Neural progenitor cell (in vitro differentiated cells): ENCODE data around the gene CTDSPL2. TPM values are rescaled to one million over a fixed set of nuclear protein-coding genes. Genes with fewer than 3 reads are reported as not detected.
A peak's percentile ranks its signal among the peaks of the same experiment; 100 is the strongest.

ENCODE experiments used
- DNase-seq: peaks from one replicate; pipeline ENCODE4 v3.0.0-alpha.2; 2016; ENCODE audit warnings: low spot score
- H2AFZ ChIP-seq: fragments of 200-600 bp; sonication (generic); replicated peaks from 2 replicates; pipeline ENCODE4 v1.6.1; 2016; ENCODE audit warnings: antibody characterized with exemption
- H3F3A ChIP-seq: fragments of 200-600 bp; sonication (generic); 2 replicates; pipeline ENCODE4 v1.6.1; 2016; ENCODE audit warnings: antibody characterized with exemption, low read depth
- H3K27ac ChIP-seq: fragments of 200-600 bp; sonication (generic); 2 replicates; pipeline ENCODE4 v1.5.1; 2016; ENCODE audit warnings: mild to moderate bottlenecking
- H3K27me3 ChIP-seq: fragments of 200-600 bp; sonication (generic); 2 replicates; pipeline ENCODE4 v1.6.1; 2016; ENCODE audit warnings: mild to moderate bottlenecking, moderate library complexity
- H3K36me3 ChIP-seq: fragments of 200-600 bp; sonication (generic); 2 replicates; pipeline ENCODE4 v1.5.1; 2016
- H3K4me1 ChIP-seq: fragments of 200-600 bp; sonication (generic); 2 replicates; pipeline ENCODE4 v1.6.1; 2016; ENCODE audit warnings: mixed run types
- H3K4me2 ChIP-seq: fragments of 200-600 bp; sonication (generic); 2 replicates; pipeline ENCODE4 v1.6.1; 2016
- H3K4me3 ChIP-seq: fragments of 200-600 bp; sonication (generic); 2 replicates; pipeline ENCODE4 v1.5.1; 2016
- H3K79me2 ChIP-seq: fragments of 200-600 bp; sonication (generic); 2 replicates; pipeline ENCODE4 v1.6.1; 2016; ENCODE audit warnings: low read depth
- H3K9ac ChIP-seq: fragments of 200-600 bp; sonication (generic); 2 replicates; pipeline ENCODE4 v1.6.1; 2016
- H3K9me3 ChIP-seq: fragments of 200-600 bp; sonication (generic); 2 replicates; pipeline ENCODE4 v1.5.1; 2016; ENCODE audit warnings: low read depth
- H4K20me1 ChIP-seq: fragments of 200-600 bp; sonication (generic); 2 replicates; pipeline ENCODE4 v1.6.1; 2016; ENCODE audit warnings: low read depth
- H3K27ac Mint-ChIP-seq: 3 replicates; pipeline ENCODE4 v1.8.0; 2021; ENCODE audit warnings: mixed read lengths
- H3K27me3 Mint-ChIP-seq: 2 replicates; pipeline ENCODE4 v1.8.0; 2022; ENCODE audit warnings: low read depth, mild to moderate bottlenecking, inconsistent platforms, moderate library complexity, mixed read lengths; ENCODE audit not compliant: insufficient read depth
- H3K36me3 Mint-ChIP-seq: 3 replicates; pipeline ENCODE4 v1.8.0; 2021; ENCODE audit warnings: mixed read lengths
- H3K4me1 Mint-ChIP-seq: 3 replicates; pipeline ENCODE4 v1.8.0; 2021; ENCODE audit warnings: mixed read lengths
- H3K4me3 Mint-ChIP-seq: 3 replicates; pipeline ENCODE4 v1.8.0; 2021; ENCODE audit warnings: mild to moderate bottlenecking, moderate library complexity, mixed read lengths
- H3K9me3 Mint-ChIP-seq: 3 replicates; pipeline ENCODE4 v1.8.0; 2020; ENCODE audit warnings: mixed read lengths
- EZH2 ChIP-seq: fragments of 200-600 bp; sonication (generic); IDR thresholded peaks from 2 replicates; pipeline ENCODE4 v1.6.1; 2017; ENCODE audit warnings: antibody characterized with exemption, mild to moderate bottlenecking, moderate library complexity
- EZH2phosphoT487 ChIP-seq: fragments of 200-600 bp; sonication (generic); IDR thresholded peaks from 2 replicates; pipeline ENCODE4 v1.6.1; 2017; ENCODE audit warnings: antibody characterized with exemption
- total RNA-seq: library from RNA; depleted of rRNA; stranded (reverse); fragments of >200 nt; gene quantifications from 2 replicates; pipeline ENCODE4 v1.2.3, GENCODE V29; 2015; ENCODE audit warnings: low replicate concordance
- TF ChIP-seq, protein P1 (sequence below): fragments of 200-600 bp; sonication (generic); IDR thresholded peaks from 2 replicates; pipeline ENCODE4 v1.5.1; 2017; ENCODE audit warnings: antibody characterized with exemption, mild to moderate bottlenecking

Gene CTDSPL2
- total RNA-seq, 1 donor from 2014 or later, result 207 TPM

DNA sequence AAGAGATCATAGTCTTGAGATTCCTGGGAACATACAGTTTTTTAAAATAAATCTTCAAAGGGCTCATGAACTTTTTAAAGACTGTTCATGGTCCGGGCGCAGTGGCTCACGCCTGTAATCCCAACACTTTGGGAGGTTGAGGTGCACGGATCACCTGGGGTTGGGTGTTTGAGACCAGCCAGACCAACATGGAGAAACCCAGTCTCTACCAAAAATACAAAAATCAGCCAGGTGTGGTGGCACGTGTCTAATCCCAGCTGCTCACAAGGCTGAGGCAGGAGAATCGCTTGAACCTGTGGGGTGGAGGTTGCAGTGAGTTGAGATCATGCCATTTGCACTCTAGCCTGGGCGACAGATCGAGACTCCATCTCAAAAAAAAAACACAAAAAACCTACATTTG, 68.1 kb downstream of the CTDSPL2 start:
- no peaks in the 10 kb centered on the region for H3K4me1 ChIP-seq
- Mint-ChIP-seq H3K4me1 (no peaks in the 10 kb centered on the region), H3K27ac (no peak overlapping the region), H3K4me3 (no peak overlapping the region), H3K9me3 (no peaks in the 10 kb centered on the region), H3K27me3 (peaks cover 2% of the 10 kb centered on the region), H3K36me3 (peaks cover 13% of the 10 kb centered on the region)
- no peaks in the 10 kb centered on the region for H3K9me3 ChIP-seq
- peaks cover 18% of the 10 kb centered on the region for H3F3A ChIP-seq
- H3K79me2 ChIP-seq, result peaks cover 20% of the 10 kb centered on the region
- no peaks in the 10 kb centered on the region for H3K27me3 ChIP-seq
- peaks cover 6% of the 10 kb centered on the region for H4K20me1 ChIP-seq
- H3K36me3 ChIP-seq, result peaks cover 24% of the 10 kb centered on the region
- H3K4me3 ChIP-seq, result no peak overlapping the region
- no peak overlapping the region for H2AFZ ChIP-seq
- no peak overlapping the region for H3K27ac ChIP-seq
- no peak for TF ChIP-seq EZH2
- TF ChIP-seq, protein P1, sequence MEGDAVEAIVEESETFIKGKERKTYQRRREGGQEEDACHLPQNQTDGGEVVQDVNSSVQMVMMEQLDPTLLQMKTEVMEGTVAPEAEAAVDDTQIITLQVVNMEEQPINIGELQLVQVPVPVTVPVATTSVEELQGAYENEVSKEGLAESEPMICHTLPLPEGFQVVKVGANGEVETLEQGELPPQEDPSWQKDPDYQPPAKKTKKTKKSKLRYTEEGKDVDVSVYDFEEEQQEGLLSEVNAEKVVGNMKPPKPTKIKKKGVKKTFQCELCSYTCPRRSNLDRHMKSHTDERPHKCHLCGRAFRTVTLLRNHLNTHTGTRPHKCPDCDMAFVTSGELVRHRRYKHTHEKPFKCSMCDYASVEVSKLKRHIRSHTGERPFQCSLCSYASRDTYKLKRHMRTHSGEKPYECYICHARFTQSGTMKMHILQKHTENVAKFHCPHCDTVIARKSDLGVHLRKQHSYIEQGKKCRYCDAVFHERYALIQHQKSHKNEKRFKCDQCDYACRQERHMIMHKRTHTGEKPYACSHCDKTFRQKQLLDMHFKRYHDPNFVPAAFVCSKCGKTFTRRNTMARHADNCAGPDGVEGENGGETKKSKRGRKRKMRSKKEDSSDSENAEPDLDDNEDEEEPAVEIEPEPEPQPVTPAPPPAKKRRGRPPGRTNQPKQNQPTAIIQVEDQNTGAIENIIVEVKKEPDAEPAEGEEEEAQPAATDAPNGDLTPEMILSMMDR, result no peak
- TF ChIP-seq EZH2phosphoT487, result no peak
- no peak overlapping the region for H3K4me2 ChIP-seq
- no peak overlapping the region for H3K9ac ChIP-seq
- DNase-seq, result no peak

DNA sequence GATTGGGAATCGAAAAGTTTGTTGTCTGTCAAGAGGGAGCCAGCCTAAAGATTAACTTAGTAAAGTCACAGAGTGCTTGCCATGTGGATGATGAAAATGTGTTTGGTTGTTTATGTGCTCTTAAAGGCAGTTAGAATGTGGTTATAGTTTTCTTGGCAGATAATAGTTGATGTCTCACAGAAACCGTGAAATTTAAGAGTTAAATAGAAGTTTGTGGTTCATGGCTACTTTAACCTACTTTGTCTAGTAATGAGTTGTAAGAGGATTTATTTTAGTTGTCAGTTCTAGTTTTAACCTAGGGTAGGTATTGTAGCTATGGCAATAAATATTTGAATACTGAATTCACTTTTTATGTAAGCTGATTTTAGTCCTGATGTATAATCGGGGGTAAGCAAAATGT, 73.1 kb downstream of the CTDSPL2 start:
- no peak overlapping the region for H3K4me3 ChIP-seq
- H3K27me3 Mint-ChIP-seq, result peaks cover 1% of the 10 kb centered on the region
- peaks cover 8% of the 10 kb centered on the region for H4K20me1 ChIP-seq
- no peaks in the 10 kb centered on the region for H3K9me3 ChIP-seq
- TF ChIP-seq EZH2phosphoT487, result no peak
- TF ChIP-seq, protein P1, result no peak
- no peak for TF ChIP-seq EZH2
- no peak overlapping the region for H2AFZ ChIP-seq
- H3K27me3 ChIP-seq, result no peaks in the 10 kb centered on the region
- no peak overlapping the region for H3K9ac ChIP-seq
- no peaks in the 10 kb centered on the region for H3K9me3 Mint-ChIP-seq
- H3K36me3 ChIP-seq, result peaks cover 20% of the 10 kb centered on the region
- peaks cover 35% of the 10 kb centered on the region for H3F3A ChIP-seq
- no peaks in the 10 kb centered on the region for H3K4me1 ChIP-seq
- H3K36me3 Mint-ChIP-seq, result peaks cover 10% of the 10 kb centered on the region
- H3K79me2 ChIP-seq, result peaks cover 34% of the 10 kb centered on the region
- DNase-seq, result no peak
- peak overlapping the region; percentile 71 for H3K27ac ChIP-seq
- H3K27ac Mint-ChIP-seq, result no peak overlapping the region
- no peak overlapping the region for H3K4me2 ChIP-seq
- no peak overlapping the region for H3K4me3 Mint-ChIP-seq
- no peaks in the 10 kb centered on the region for H3K4me1 Mint-ChIP-seq

DNA sequence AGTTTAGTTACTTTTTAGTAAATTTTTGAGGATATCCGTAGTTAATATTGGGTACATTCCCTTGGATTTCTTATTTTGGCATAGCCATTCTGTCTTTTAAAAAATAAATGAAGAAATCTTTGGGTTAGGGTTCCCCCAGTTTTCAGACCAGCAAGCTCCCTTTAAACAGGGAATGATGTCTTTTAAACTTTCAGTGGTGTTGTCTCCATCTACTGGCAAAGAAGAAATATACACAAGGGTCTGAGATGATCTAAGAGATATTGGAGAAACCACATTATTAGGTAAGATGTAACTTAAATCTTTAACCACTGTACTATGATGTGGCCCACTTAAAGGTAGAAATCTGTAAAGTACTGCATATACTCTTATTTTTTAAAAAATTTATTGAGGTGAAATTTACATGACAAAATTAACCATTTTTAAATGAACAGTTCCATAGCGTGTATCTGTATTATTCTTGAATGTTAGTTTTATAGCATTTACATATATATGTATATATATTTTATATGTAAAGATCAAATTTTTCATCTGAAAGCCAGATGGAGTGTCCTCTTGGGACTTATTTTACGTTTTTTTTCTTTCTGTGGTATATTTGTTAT, 74.4 kb downstream of the CTDSPL2 start:
- Histone ChIP-seq H4K20me1 (peaks cover 8% of the 10 kb centered on the region), H3K9ac (no peak overlapping the region), H3K4me1 (no peaks in the 10 kb centered on the region), H3K4me2 (no peak overlapping the region), H3K79me2 (peaks cover 34% of the 10 kb centered on the region), H3K9me3 (no peaks in the 10 kb centered on the region), H3K27ac (peak overlapping the region; percentile 71), H3K36me3 (peaks cover 9% of the 10 kb centered on the region), H3K27me3 (no peaks in the 10 kb centered on the region), H2AFZ (no peak overlapping the region), H3K4me3 (no peak overlapping the region), H3F3A (peaks cover 35% of the 10 kb centered on the region)
- DNase-seq, result peak; percentile 19
- H3K4me3 Mint-ChIP-seq, result no peak overlapping the region
- peaks cover 9% of the 10 kb centered on the region for H3K36me3 Mint-ChIP-seq
- no peaks in the 10 kb centered on the region for H3K27me3 Mint-ChIP-seq
- no peak for TF ChIP-seq EZH2
- TF ChIP-seq, protein P1, result peak; percentile 69
- H3K9me3 Mint-ChIP-seq, result no peaks in the 10 kb centered on the region
- H3K27ac Mint-ChIP-seq, result no peak overlapping the region
- no peaks in the 10 kb centered on the region for H3K4me1 Mint-ChIP-seq
